IPS-NIHi11 (cell line): ENCODE data around the gene STX4.

ENCODE experiments used
- DNase-seq: peaks from one replicate; pipeline ENCODE4 v3.0.0; 2012; ENCODE audit warnings: mixed read lengths, low spot score

STX4 gene, protein sequence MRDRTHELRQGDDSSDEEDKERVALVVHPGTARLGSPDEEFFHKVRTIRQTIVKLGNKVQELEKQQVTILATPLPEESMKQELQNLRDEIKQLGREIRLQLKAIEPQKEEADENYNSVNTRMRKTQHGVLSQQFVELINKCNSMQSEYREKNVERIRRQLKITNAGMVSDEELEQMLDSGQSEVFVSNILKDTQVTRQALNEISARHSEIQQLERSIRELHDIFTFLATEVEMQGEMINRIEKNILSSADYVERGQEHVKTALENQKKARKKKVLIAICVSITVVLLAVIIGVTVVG

DNA sequence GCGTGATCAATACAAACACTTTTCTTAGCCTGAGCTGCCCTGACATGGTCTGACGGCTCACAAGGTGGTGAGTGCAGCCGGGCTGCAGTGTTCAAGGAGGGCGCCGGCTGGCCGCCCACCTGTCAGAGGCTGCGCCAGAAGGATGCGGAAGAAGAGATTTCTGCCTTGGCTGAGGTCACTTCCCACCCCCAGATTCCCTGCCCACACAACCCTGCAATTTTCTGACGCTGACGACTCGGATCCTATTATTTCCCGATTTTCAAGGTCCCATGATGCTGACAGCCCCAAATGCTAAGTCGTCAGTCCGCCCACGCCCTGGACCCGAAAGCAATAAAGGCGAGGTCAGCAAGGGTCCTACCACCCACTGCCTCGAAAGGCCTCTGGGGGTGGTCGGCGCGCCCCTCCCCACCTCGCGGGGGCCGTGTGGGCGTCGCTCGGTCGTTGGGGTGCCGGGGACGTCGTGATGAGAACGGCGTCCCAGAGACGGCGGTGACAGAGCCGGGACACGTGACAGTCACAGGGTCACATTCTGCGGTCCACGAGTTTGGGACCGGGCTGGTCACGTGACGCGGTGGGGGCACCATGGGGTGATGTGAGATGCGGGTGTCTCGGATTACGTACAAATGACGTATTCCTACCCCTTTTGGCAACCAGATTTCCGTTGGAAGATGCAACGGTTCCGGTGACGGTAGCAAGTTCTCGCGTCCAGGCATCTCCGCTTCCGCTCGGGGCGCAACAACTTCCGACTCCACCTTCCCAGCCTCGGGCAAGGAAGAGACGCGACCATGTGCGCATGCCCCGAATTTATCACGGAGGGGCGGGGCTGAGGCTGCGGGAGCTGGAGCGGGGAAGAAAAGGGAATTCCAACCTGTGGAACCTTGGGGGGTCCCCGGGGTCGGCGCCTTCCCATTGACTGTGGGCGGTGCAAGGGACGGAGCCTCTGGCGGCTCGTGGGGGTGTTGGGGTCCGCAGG lies at the start of gene STX4:
TSS of gene STX4 (plus strand) at position 823 of the 973 bp plus-strand sequence. CDS start 248 bp downstream, outside the sequence.
- DNase-seq: peak; percentile 95

DNA sequence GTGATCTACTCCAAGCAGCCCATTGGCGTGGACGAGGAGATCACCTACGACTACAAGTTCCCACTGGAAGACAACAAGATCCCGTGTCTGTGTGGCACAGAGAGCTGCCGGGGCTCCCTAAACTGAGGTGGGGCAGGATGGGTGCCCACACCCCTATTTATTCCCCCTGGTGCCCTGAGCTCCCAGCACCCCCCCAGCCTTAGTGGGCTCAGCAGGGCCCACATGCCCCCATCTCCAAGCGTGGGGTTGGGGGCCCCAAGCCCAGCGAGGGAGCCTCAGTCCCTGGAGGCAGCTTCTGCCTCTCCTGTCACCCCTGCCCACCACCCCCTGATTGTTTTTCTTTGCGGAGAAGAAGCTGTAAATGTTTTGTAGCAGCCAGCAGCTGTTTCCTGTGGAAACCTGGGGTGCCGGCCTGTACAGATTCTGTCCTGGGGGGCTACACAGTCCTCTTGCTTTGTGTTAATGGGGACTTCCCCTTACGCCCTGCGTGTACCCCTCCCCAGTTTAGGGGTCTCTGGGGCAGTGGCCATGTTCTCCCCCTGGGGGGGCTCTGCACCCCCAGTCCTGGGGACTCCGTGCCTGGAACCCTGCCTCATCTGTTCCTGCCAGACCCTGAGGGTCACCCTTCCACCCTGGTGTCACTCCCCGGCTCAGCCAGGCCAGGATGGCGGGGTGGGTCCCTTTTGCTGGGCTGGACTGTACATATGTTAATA lies 49.3 kb upstream of the STX4 start:
- DNase-seq: no peak

DNA sequence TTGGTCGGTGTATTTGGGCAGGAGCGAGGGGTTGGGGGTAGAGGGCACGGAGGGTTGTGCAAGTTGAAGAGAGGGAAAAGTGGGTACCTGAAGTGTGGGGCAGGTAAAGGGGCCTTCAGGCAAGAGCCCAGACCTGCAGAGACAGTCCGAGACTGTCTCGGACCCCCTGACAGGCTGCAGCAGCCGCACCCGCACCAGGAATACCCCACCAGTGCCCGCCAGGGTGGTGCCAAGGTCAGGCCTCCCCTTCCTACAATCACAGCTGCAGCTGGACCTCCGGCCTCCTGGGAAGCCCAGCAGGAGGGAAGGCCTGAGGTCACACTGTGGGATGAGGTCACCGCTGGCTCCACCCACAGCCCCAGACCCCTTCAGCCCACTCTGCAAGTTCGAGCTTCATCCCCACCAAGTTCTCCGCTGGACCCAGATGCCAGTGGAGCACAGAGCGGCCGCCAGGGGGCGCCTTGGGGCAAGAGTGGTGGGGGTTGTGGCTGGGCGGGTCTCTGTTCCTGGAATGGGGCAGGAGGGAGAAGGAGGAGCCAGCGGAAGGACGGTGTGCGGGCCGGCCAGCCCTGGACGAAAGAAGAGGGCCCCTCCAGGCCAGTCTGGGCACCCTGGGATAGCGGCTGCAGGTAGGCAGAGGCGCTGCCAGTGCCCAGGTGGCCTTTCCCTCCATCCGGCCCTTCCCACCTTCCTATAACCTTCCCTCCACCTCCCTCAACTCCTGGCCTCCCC lies 48.5 kb upstream of the STX4 start, which contains the start of gene HSD3B7:
TSS of gene HSD3B7 (plus strand) at position 539 of the 732 bp plus-strand sequence. CDS start 452 bp downstream, outside the sequence.
- DNase-seq: peak; percentile 99

DNA sequence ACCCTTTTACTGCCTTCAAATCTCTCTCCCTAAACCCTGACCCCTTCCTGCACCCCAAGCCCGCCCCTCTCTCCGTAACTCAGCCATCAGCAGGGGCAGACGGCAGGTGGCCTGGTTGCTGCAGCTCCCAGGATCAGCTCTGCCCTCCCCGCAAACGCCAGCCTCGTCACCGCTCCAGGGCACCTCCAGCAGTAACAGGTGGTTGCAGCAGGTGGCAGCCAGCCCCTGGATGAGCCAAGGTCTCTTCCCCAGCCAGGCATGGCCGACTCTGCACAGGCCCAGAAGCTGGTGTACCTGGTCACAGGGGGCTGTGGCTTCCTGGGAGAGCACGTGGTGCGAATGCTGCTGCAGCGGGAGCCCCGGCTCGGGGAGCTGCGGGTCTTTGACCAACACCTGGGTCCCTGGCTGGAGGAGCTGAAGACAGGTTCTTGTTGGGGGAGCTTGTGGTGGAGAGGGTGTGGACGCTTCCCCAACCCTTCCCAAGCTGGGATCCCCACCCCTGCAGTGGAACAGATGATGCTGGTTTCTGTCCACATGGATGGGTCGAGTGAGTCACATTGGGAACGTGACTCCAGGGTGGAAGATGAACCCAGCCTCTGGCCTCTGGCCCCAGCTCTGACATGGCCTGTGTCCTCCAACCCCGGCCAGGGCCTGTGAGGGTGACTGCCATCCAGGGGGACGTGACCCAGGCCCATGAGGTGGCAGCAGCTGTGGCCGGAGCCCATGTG lies 47.8 kb upstream of the STX4 start:
- peak; percentile 87 for DNase-seq

DNA sequence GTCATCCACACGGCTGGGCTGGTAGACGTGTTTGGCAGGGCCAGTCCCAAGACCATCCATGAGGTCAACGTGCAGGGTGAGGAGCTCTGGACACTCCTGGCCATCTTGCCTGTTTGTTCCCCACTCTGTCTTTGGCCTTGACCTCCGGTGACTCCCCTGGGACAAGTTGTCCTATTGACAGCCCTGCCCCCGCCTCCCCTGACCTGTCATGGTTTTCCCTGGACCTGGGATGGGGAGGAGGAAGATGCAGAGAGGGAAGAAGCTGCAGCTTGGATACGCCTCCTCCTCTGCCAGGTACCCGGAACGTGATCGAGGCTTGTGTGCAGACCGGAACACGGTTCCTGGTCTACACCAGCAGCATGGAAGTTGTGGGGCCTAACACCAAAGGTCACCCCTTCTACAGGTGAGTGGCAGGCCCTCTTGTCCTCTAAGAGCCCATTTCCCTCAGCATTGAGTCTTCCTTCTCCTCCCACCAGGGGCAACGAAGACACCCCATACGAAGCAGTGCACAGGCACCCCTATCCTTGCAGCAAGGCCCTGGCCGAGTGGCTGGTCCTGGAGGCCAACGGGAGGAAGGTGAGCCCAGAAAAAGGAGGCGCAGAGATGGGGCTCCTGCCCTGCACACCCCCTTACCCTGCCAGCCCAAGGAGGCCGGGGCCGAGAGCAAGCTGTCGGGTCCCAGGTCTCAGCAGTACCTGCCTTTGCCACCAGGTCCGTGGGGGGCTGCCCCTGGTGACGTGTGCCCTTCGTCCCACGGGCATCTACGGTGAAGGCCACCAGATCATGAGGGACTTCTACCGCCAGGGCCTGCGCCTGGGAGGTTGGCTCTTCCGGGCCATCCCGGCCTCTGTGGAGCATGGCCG lies 47.0 kb upstream of the STX4 start:
- DNase-seq: no peak

DNA sequence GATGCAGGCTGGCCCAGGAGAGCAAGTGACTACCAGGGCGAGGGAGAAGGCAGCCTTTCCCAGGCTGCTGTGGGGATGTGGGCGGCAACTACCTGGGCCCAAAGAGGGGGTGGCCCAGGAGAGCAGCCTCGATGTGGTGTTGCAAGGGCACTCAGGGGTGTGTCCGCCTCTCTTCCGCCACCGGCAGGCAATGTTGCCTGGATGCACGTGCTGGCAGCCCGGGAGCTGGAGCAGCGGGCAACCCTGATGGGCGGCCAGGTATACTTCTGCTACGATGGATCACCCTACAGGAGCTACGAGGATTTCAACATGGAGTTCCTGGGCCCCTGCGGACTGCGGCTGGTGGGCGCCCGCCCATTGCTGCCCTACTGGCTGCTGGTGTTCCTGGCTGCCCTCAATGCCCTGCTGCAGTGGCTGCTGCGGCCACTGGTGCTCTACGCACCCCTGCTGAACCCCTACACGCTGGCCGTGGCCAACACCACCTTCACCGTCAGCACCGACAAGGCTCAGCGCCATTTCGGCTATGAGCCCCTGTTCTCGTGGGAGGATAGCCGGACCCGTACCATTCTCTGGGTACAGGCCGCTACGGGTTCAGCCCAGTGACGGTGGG lies 45.7 kb upstream of the STX4 start:
- DNase-seq: no peak

DNA sequence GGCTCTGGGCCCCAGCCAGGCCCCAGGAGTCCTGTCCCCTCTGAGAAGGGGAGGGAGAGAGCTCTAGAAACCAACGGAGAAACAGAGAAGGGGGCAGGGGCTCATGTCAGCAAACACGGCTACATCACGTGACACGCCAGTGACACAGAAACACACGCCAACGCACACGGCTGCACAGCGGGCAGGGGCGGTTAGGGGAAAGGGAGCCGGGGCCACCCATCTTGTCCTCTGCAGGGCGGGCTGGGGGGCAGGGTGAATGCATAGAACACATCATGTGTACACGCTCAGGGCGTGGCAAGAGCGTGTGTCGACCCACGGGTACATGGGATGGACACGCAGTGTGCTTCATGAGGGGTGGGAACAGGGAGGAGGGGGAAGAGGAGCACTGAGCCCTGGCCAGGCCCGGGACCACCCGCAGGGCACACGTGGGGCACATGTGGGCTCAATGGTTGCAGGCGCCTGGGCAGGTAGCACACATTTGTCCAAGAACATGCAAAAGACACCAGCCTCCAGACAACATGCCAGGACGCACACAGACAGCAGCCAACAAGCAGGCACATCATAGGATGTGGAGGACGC lies 43.8 kb upstream of the STX4 start:
- no peak for DNase-seq

DNA sequence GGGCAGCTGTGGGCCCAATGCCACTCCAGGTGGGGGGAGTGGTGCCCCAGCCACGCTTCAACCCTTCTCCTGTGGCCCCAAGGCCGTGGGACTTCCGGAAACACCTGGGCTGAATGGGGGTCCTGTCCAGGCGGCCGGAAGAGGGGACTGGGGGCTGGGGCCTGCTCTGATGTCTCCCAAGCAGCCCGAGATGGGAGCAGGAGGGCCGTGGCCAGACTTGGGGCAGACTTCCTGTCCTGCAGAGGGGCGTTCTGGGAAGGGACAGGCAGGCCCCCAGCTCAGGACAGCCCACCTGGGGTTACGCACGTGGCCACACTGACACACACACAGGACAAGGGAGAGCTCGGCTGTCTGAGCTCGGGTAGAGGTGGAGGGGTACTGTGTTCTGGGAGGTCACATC lies 43.3 kb upstream of the STX4 start:
- no peak for DNase-seq

DNA sequence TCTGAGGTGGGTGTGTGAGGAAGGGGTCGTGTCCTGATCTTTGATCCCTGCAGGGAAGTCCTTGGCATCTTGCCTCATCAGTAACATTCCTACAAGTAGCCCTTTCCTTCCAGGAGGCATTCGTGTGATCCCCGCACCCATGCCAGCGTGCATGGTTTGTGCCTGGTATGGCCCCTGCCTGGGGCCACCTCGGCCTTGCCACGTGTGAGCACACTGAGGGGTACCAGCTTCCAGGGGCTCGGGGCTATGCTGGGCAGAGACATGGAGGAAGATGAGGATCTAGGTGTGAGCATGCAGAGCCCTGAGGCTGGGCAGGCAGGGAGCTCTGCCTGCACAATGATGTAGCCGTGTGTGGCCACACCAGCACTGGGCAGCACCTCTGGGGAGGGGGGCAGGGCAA lies 42.3 kb upstream of the STX4 start:
- no peak for DNase-seq

DNA sequence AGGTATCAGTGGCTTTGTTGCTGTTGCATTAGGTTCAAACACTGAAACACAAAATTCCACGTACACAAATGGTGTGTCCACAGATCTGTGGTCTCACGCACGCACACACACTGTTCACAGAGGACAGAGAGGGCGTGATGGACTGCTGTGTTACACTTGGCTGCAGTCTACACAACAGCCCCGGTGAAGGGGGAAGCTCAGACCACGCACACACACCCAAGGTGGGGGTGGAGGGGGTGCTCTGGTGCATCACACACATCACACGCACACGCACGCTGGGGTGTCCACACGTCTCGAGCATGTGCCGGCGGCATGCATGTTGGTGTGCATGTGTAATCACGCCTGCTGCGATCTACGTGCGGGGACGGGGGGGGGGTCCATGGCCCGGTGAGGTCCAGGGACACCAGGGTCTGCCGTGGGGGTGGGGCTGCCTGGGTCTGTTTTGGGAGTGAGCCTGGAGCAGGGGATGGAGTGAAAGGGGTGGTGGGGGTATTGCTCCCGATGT lies 41.0 kb upstream of the STX4 start:
- DNase-seq: no peak

DNA sequence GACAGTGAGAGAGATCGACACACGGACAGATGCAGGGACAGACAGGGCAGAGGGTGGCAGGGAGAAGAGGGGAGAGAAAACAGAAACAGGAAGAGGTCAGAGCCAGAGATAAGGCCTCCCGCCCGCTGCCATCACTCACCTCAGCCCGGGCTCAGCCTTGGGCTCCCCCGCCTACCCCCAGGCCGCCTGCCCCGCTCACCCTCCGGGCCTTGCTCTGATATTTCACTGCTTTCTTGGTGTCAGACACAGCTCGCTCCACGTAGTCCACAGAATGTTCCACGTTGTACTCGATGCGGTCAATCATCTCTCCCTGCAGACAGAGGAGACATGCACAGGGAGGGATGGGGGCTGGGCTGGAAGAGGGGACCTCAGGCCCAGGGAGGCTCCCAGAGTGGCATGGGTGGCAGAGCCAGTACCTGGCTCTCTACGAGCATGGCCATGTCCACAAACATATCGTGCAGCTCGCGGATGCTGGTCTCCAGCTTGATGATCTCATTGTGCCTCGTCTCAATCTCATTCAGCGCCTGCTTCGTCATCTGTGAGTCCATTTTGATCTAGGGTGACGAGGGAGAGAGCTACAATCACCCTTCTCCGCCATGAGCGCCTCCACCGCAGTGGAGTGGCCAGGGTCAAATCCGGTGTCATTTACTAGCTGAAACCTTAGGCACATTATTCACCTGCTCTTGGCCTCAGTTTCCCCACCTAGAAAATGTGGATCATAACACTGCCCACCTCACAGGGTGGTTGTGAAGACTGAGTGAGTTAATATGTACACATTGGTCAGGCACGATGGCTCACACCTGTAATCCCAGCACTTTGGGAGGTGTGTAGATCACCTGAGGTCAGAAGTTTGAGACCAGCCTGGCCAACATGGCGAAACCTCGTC lies 40.2 kb upstream of the STX4 start:
- no peak for DNase-seq

DNA sequence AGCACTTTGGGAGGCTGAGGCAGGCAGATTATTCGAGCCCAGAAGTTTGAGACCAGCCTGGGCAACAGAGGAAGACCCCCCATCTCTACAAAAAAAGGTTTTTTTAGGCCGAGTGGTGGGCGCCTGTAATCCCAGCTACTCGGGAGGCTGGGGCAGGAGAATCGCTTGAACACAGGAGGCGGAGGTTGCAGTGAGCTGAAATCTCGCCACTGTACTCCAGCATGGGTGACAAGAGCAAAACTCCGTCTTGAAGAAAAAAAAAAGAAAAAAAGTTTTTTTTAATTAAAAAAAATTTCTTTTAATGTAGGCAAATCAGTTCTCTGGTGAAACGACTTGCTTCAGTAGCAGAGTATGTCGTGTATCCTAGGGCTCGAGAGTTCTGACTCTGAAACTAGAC lies 37.4 kb upstream of the STX4 start:
- DNase-seq: no peak

DNA sequence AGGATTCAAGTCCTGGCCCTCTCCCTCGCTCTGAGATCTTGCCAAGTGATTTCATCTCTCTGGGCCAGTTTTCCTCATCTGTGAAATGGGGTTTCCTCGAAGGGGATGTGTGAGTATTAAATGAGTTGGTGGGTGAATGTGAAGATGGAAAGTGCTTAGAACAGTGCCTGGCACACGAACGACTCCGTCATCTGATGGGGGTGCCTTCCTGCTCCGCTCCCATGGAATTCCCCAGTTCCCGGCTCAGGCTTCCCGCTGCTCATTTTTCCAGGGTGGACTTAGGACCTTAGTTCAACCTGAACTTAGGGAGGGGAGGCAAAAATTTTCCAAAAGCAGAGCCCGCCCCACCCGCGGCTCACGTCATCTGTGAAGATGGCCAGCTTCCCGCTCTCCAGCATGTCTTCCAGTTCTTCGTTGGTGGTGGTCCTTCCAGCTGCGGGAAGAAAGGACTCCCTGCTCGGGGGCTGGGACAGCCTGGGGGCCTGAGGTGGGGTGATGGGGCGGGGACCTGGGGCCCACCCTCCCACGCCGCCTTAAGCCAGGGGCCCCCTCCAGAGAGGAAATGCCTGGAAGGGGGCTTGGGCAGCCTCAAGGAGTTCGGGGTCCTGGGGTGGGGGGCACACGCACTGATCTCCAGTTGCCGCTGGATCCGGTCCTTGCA lies 36.9 kb upstream of the STX4 start:
- DNase-seq: no peak

DNA sequence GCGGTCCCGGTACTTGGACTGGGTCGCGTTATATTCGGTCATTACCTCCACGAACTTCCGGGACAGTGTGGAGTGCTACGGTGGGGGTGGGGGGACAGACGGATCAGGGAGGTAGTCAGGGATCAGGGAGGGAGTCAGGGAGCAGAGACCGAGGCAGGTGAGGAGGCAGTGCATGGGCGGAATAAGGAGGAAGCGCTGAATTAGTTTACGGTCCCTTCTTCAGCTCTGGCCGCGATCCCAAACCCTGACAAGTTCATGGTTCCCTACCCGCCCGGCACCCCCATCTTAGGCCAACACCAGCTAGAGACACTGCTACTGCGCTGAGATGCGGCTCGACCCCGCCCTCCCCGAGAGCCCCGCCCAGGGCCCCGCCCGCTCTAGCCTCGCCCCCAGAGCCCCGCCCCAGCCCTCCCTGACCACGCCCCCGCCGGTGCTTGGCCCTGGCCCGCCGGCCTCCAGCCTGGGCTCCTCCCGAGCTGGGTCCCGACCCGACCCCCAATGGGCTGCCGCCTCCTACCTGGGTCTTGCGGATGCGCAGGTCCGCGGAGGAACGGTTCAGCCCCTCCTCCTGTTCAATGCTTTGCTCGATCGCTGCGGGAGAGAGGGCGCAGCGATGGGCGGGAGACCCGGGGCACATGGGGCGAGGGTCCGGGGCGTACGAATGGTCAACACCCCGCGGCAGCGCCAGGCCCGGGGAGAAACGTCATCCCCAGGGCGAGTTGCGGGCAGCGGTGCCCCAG lies 36.2 kb upstream of the STX4 start:
- peak; percentile 99 for DNase-seq

DNA sequence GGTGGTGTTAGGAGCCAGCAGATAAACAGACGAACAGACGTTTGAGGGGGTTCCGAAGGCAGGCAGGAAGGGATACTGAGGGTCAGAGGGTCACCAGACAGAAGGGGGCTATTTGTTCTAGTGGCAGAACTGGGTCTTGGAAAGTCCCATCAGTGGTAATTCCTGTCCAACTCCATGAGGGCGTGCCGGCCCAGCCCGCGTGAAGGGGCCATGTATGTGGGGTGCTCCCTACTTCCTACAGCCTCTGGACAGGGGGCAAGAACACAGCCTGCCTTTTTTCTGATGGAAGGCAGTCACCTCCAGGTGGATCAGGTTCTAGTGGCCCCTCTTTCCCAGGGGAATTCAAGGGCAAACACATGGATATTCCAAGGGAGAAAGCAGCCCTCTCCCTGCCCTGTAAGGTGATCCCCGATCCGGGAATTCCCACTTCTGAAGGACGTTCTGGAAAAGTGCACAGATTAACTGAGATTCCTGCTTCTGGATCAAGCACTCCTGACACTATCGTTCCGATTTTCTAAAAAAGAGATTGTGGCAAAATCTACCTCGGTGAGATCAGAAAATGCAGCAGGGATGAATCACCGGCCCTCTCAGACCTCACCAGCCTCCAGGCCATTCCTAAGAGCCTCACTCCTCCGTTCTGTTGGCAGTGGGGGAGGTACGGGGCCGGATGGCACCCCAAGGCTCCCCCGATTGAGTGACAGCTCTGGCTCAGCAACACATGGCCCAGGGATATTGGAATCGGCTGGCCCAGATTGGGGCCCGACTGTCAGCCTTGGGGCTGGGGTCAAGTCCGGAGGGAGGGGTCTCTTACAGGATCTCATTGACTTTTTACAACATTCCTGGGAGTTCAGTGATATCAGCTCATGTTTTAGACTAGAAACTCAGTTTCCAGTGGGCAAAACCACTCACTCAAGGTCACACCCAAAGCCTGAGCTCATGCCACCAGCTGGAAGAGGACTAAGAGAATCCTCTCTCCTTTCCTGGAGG lies 35.3 kb upstream of the STX4 start:
- DNase-seq: no peak
